B cell (primary cell): ENCODE data around the gene LSM14A.

Source experiments
- EZH2 ChIP-seq: IDR thresholded peaks from 2 replicates; pipeline ENCODE4 v1.6.1; 2012; ENCODE audit warnings: borderline replicate concordance, low read depth, mild to moderate bottlenecking, moderate library complexity, low read length; ENCODE audit not compliant: insufficient read depth, poor library complexity, severe bottlenecking
- TF ChIP-seq, protein P1 (sequence below): fragments of 200-600 bp; IDR thresholded peaks from one replicate; pipeline ENCODE4 v1.8.0; 2022; ENCODE audit warnings: antibody characterized with exemption, mild to moderate bottlenecking

DNA sequence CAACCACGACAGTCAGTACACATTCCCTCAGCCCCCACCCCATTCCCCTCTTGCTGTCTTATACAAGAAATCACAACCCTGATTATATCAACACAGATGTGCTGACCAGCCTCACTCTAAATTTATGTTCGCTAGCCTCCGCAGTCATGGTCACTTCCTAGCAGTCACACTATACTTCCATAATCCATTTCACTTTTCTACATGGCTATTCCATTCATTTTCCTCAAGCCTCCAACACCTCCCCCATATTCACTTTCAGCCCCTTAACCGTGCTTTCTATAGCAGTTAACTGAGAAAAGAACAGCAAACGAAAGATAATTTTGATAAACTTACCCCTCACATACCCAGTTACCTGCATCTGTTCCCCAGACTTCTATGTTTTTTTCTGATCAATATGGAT, 8.4 kb downstream of the LSM14A start:
- TF ChIP-seq, protein P1, sequence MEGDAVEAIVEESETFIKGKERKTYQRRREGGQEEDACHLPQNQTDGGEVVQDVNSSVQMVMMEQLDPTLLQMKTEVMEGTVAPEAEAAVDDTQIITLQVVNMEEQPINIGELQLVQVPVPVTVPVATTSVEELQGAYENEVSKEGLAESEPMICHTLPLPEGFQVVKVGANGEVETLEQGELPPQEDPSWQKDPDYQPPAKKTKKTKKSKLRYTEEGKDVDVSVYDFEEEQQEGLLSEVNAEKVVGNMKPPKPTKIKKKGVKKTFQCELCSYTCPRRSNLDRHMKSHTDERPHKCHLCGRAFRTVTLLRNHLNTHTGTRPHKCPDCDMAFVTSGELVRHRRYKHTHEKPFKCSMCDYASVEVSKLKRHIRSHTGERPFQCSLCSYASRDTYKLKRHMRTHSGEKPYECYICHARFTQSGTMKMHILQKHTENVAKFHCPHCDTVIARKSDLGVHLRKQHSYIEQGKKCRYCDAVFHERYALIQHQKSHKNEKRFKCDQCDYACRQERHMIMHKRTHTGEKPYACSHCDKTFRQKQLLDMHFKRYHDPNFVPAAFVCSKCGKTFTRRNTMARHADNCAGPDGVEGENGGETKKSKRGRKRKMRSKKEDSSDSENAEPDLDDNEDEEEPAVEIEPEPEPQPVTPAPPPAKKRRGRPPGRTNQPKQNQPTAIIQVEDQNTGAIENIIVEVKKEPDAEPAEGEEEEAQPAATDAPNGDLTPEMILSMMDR = no peak
- TF ChIP-seq EZH2 = no peak
